ENCODE data around the gene FCER1G. TPM values are rescaled to one million over a fixed set of nuclear protein-coding genes. Genes with fewer than 3 reads are reported as not detected.
A peak's percentile ranks its signal among the peaks of the same experiment; 100 is the strongest.

Gene FCER1G
- total and polyA plus RNA-seq, 2 donors (not counting 3 experiments of a cell fraction or from before 2014, with no cell fraction given): 1.1 to 1.6 TPM

GRCh38 chr1:161226759-161227158 is 11.7 kb downstream of the FCER1G start:
- peak overlapping the region; percentile 80 for H3K4me2 ChIP-seq (ENCODE audit: insufficient read depth, low read length)
- peak overlapping the region; percentile 71 for H3K9ac ChIP-seq (replicated peaks; ENCODE audit: extremely low read depth, insufficient read depth, low read length)
- H4K20me1 ChIP-seq (replicated peaks; ENCODE audit: control insufficient read depth, extremely low read depth, insufficient read depth, low read length): no peaks in the 10 kb centered on the region
- H2AFZ ChIP-seq (ENCODE audit: low read depth, low read length): no peak overlapping the region
- POLR2A ChIA-PET: no interaction called here
- H3K27me3 ChIP-seq (ENCODE audit: control insufficient read depth in 2 of 2, insufficient read depth in 2 of 2, low read length in 2 of 2): no peaks in the 10 kb centered on the region
- H3K79me2 ChIP-seq (ENCODE audit: control insufficient read depth, insufficient read depth, low read length): no peaks in the 10 kb centered on the region
- H3K9me3 ChIP-seq (replicated peaks; ENCODE audit: control insufficient read depth, insufficient read depth, low read length): no peaks in the 10 kb centered on the region
- no peak for TF ChIP-seq POLR2AphosphoS5 (IDR thresholded peaks at IDR 0.05; ENCODE audit: insufficient read depth, low read depth, low read length)
- TF ChIP-seq POLR2A (IDR thresholded peaks at IDR 0.05; ENCODE audit: low read depth, low read length): no peak
- TF ChIP-seq FOS (IDR thresholded peaks at IDR 0.05; ENCODE audit: borderline replicate concordance, insufficient read depth, low read length): no peak
- TF ChIP-seq MYC (IDR thresholded peaks at IDR 0.05; ENCODE audit: low read depth, low read length): no peak
- TF ChIP-seq JUN (IDR thresholded peaks at IDR 0.05; ENCODE audit: borderline replicate concordance, insufficient read depth, insufficient read length, low read depth): no peak
- no peak for TF ChIP-seq CTCF (IDR thresholded peaks at IDR 0.05; ENCODE audit: extremely low read depth in 1 of 2, insufficient read depth in 1 of 2, low read depth in 1 of 2, low read length in 2 of 2)
- no peak for TF ChIP-seq EZH2 (IDR thresholded peaks at IDR 0.05; ENCODE audit: borderline replicate concordance, low read depth, low read length, severe bottlenecking)
- no peak for TF ChIP-seq MAX (IDR thresholded peaks at IDR 0.05; ENCODE audit: insufficient read depth, insufficient read length)
- no peak for TF ChIP-seq GATA2 (IDR thresholded peaks at IDR 0.05; ENCODE audit: insufficient read depth, insufficient read length, low read depth, low read length)
- CTCF ChIA-PET: interaction anchor here (0.7 to 6.9 kb wide), 17 partner anchors 11 to 156 kb away, joined by 3 to 156 read pairs (median 9); partner anchors contain the start of genes ADAMTS4, CFAP126, FCER1G and NDUFS2
- H3K27ac ChIP-seq (ENCODE audit: insufficient read depth, low read depth, low read length): no peak overlapping the region
- peaks cover 18% of the 10 kb centered on the region for H3K4me1 ChIP-seq (ENCODE audit: control insufficient read depth, extremely low read depth, insufficient read depth, low read length)
- dilution Hi-C loops (cut with MboI; ENCODE audit: extremely low pct_ligation_motif_present, low sequenced_read_pairs): no loop called here
- FAIRE-seq: peak; percentile 31
- no peaks in the 10 kb centered on the region for H3K9me1 ChIP-seq (replicated peaks; ENCODE audit: control insufficient read depth, extremely low read depth, insufficient read depth, low read length)
- TSS peak; percentile 14 for BruUV-seq (replicated peaks)
- intact Hi-C loops (cut with micrococcal nuclease): loop anchor here (1.0 kb wide), 4 partner anchors 65 to 156 kb away; partner anchors contain the start of gene SDHC
- peak overlapping the region in 2 of 3 experiments; percentile 43 to 83 for H3K4me3 ChIP-seq (replicated peaks in 1 of 3; ENCODE audit: insufficient read depth in 1 of 3, low read depth in 1 of 3, low read length in 3 of 3)
- H3K36me3 ChIP-seq (ENCODE audit: control insufficient read depth in 2 of 2, extremely low read depth in 1 of 2, insufficient read depth in 2 of 2, low read length in 2 of 2): peaks cover 10% of the 10 kb centered on the region in 2 experiments
- no peak for DNase-seq (ENCODE audit: low read depth, low spot score)

All from endothelial cell of umbilical vein (primary cell).